Progenitor cell of endocrine pancreas (in vitro differentiated cells): ENCODE measurements around the gene RUSF1. TPM values are rescaled to one million over a fixed set of nuclear protein-coding genes. Genes with fewer than 3 reads are reported as not detected.

Source experiments
- DNase-seq: peaks from one replicate; pipeline ENCODE4 v3.0.0; 2021; ENCODE audit warnings: low spot score; ENCODE audit not compliant: unreplicated experiment
- H3K27ac Mint-ChIP-seq: 2 replicates; pipeline ENCODE4 v1.8.0; 2021; ENCODE audit warnings: mild to moderate bottlenecking, moderate library complexity, mixed read lengths
- H3K27me3 Mint-ChIP-seq: 2 replicates; pipeline ENCODE4 v1.8.0; 2021; ENCODE audit warnings: mixed read lengths
- H3K36me3 Mint-ChIP-seq: 2 replicates; pipeline ENCODE4 v1.8.0; 2022; ENCODE audit warnings: mixed read lengths; ENCODE audit not compliant: insufficient read depth
- H3K4me1 Mint-ChIP-seq: 2 replicates; pipeline ENCODE4 v1.8.0; 2021; ENCODE audit warnings: low read depth, mixed read lengths
- H3K4me3 Mint-ChIP-seq: 2 replicates; pipeline ENCODE4 v1.8.0; 2021; ENCODE audit warnings: low read depth, mild to moderate bottlenecking, moderate library complexity, mixed read lengths
- H3K9me3 Mint-ChIP-seq: 2 replicates; pipeline ENCODE4 v1.8.0; 2021; ENCODE audit warnings: low read depth, mixed read lengths
- total RNA-seq: library from RNA; stranded (reverse); gene quantifications from 2 replicates; pipeline ENCODE4 v1.2.1, GENCODE V29; 2021
- TF ChIP-seq, protein P1 (sequence below): fragments of 200-600 bp; sonication (generic); IDR thresholded peaks from one replicate; pipeline ENCODE4 v1.5.0; 2021; ENCODE audit warnings: antibody characterized with exemption, mild to moderate bottlenecking; ENCODE audit not compliant: unreplicated experiment

The RUSF1 gene
- total RNA-seq, 1 donor from 2014 or later, result 65.1 TPM

- TF ChIP-seq, protein P1, sequence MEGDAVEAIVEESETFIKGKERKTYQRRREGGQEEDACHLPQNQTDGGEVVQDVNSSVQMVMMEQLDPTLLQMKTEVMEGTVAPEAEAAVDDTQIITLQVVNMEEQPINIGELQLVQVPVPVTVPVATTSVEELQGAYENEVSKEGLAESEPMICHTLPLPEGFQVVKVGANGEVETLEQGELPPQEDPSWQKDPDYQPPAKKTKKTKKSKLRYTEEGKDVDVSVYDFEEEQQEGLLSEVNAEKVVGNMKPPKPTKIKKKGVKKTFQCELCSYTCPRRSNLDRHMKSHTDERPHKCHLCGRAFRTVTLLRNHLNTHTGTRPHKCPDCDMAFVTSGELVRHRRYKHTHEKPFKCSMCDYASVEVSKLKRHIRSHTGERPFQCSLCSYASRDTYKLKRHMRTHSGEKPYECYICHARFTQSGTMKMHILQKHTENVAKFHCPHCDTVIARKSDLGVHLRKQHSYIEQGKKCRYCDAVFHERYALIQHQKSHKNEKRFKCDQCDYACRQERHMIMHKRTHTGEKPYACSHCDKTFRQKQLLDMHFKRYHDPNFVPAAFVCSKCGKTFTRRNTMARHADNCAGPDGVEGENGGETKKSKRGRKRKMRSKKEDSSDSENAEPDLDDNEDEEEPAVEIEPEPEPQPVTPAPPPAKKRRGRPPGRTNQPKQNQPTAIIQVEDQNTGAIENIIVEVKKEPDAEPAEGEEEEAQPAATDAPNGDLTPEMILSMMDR, result no peak
- peaks cover 4% of the 10 kb centered on the region for H3K4me1 Mint-ChIP-seq
- no peaks in the 10 kb centered on the region for H3K9me3 Mint-ChIP-seq
- no peaks in the 10 kb centered on the region for H3K27me3 Mint-ChIP-seq
- H3K4me3 Mint-ChIP-seq, result no peak overlapping the region
- peaks cover 10% of the 10 kb centered on the region for H3K36me3 Mint-ChIP-seq
- DNase-seq, result no peak
- H3K27ac Mint-ChIP-seq, result no peak overlapping the region
Measured at GRCh38 chr16:31464781-31465260, 43.4 kb downstream of the RUSF1 start.

GRCh38 chr16:31464348-31464769, 43.8 kb downstream of the RUSF1 start:
- H3K9me3 Mint-ChIP-seq, result no peaks in the 10 kb centered on the region
- no peaks in the 10 kb centered on the region for H3K27me3 Mint-ChIP-seq
- TF ChIP-seq, protein P1, result no peak
- no peak for DNase-seq
- no peak overlapping the region for H3K27ac Mint-ChIP-seq
- H3K36me3 Mint-ChIP-seq, result peaks cover 10% of the 10 kb centered on the region
- peaks cover 4% of the 10 kb centered on the region for H3K4me1 Mint-ChIP-seq
- H3K4me3 Mint-ChIP-seq, result no peak overlapping the region

DNA sequence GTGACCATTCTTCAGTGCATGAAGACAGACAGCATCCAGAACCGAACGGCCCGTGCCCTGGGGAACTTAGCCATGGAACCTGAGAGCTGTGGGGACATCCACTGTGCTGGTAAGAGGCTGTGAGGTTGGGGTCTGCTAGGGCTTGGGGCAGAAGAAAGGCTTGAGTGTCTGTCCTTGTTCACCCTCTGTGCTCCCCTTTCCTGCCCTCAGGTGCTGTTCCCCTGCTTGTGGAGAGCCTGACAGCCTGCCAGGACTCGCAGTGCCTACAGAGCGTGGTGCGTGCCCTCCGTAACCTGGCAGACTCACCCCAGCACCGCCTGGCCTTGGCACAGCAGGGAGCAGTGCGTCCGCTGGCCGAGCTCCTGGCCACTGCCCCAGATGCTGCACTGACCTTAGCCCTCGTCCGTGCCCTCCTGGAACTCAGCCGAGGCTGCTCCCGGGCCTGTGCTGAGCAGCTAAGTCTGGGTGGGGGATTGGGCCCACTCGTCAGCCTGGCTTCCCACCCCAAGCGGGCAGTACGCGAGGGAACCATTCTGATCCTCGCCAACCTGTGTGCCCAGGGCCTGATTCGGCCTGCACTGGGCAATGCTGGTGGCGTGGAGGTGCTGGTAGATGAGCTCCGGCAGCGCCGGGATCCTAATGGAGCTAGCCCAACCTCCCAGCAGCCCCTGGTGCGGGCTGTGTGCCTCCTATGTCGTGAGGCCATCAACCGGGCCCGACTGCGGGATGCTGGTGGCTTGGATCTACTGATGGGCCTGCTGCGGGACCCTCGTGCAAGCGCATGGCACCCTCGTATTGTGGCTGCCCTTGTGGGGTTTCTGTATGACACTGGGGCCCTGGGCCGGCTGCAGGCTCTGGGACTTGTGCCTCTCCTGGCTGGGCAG, 46.0 kb downstream of the RUSF1 start:
- TF ChIP-seq, protein P1, result no peak
- Mint-ChIP-seq H3K36me3 (peaks cover 10% of the 10 kb centered on the region), H3K4me1 (peaks cover 9% of the 10 kb centered on the region), H3K27me3 (no peaks in the 10 kb centered on the region), H3K27ac (no peak overlapping the region), H3K9me3 (no peaks in the 10 kb centered on the region), H3K4me3 (no peak overlapping the region)
- no peak for DNase-seq

DNA sequence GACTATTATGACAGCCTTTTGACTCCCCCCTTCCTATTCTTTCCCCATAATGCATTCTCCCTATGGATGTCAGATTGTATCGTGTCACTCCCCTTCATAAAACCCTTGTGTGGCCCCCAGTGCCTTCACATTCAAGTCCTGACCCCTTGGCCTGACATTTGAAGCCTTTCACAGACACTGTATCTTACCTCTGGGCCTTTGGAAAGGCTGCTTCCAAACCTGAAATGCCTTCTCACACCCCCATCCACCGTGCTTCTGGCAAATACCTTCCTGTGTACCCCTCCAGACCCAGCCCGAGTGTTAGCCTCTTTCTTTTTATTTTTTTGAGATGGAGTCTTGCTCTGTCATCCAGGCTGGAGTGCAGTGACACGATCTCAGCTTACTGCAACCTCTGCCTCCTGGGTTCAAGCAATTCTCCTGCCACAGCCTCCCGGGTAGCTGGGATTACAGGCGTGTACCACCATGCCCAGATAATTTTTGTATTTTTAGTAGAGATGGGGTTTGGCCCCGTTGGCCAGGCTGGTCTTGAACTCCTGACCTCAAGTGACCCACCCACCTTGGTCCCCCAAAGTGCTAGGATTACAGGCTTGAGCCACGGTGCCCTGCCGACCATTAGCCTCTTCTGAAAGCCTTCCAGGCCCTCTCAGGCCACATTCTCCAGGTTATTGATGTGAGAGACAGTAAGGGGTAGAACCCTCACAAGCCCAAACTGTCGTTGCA, 46.8 kb downstream of the RUSF1 start:
- H3K27ac Mint-ChIP-seq, result no peak overlapping the region
- peaks cover 10% of the 10 kb centered on the region for H3K36me3 Mint-ChIP-seq
- TF ChIP-seq, protein P1, result no peak
- peaks cover 9% of the 10 kb centered on the region for H3K4me1 Mint-ChIP-seq
- H3K4me3 Mint-ChIP-seq, result no peak overlapping the region
- DNase-seq, result no peak
- no peaks in the 10 kb centered on the region for H3K9me3 Mint-ChIP-seq
- H3K27me3 Mint-ChIP-seq, result no peaks in the 10 kb centered on the region

- peak overlapping the region; percentile 97 for H3K27ac Mint-ChIP-seq
- peaks cover 13% of the 10 kb centered on the region for H3K4me1 Mint-ChIP-seq
- peak overlapping the region; percentile 88 for H3K4me3 Mint-ChIP-seq
- no peak for DNase-seq
- no peaks in the 10 kb centered on the region for H3K9me3 Mint-ChIP-seq
- TF ChIP-seq, protein P1, result peak; percentile 66
- H3K27me3 Mint-ChIP-seq, result no peaks in the 10 kb centered on the region
- H3K36me3 Mint-ChIP-seq, result peaks cover 11% of the 10 kb centered on the region
Measured at GRCh38 chr16:31460582-31461002, 47.6 kb downstream of the RUSF1 start.
